ENCODE data around the gene BHLHA15. TPM values are rescaled to one million over a fixed set of nuclear protein-coding genes. Genes with fewer than 3 reads are reported as not detected.

Gene BHLHA15
- polyA plus RNA-seq, 1 experiment: not detected

- Histone ChIP-seq H3K4me3 (ENCODE audit: low read depth, low read length) (no peak overlapping the region), H3K9me3 (ENCODE audit: control insufficient read depth, insufficient read depth, low read length) (no peaks in the 10 kb centered on the region; the same call in 1 of the 2 replicates), H3K27me3 (ENCODE audit: control insufficient read depth, insufficient read depth, low read length) (no peaks in the 10 kb centered on the region), H3K27ac (ENCODE audit: low read depth, low read length) (no peak overlapping the region)
- no peak for DNase-seq (ENCODE audit: low read depth, low spot score)
- TF ChIP-seq CTCF (IDR thresholded peaks at IDR 0.05; ENCODE audit: low read depth, low read length): no peak
- ChIA-PET CTCF (interaction anchor here (1.3 kb wide), 1 partner anchor 9 kb away, joined by 3 read pairs; no protein-coding TSS in a partner anchor), POLR2A (no interaction called here)
These were observed 37.9 kb downstream of the BHLHA15 start for GRCh38 chr7:98249106-98249505.

GRCh38 chr7:98250789-98251188 is 39.5 kb downstream of the BHLHA15 start:
- Histone ChIP-seq H3K4me3 (ENCODE audit: low read depth, low read length) (no peak overlapping the region), H3K27ac (ENCODE audit: low read depth, low read length) (no peak overlapping the region), H3K27me3 (ENCODE audit: control insufficient read depth, insufficient read depth, low read length) (no peaks in the 10 kb centered on the region), H3K9me3 (ENCODE audit: control insufficient read depth, insufficient read depth, low read length) (no peaks in the 10 kb centered on the region; the same call in 1 of the 2 replicates)
- no peak for TF ChIP-seq CTCF (IDR thresholded peaks at IDR 0.05; ENCODE audit: low read depth, low read length)
- ChIA-PET POLR2A (no interaction called here), CTCF (interaction anchor here (0.6 to 1.3 kb wide), 2 partner anchors 9 to 10 kb away, joined by 3 to 4 read pairs; no protein-coding TSS in a partner anchor)
- no peak for DNase-seq (ENCODE audit: low read depth, low spot score)

- no peak for TF ChIP-seq CTCF (IDR thresholded peaks at IDR 0.05; ENCODE audit: low read depth, low read length)
- Histone ChIP-seq H3K27ac (ENCODE audit: low read depth, low read length) (no peak overlapping the region), H3K9me3 (ENCODE audit: control insufficient read depth, insufficient read depth, low read length) (no peaks in the 10 kb centered on the region; the same call in 1 of the 2 replicates), H3K4me3 (ENCODE audit: low read depth, low read length) (peak overlapping the region; percentile 95), H3K27me3 (ENCODE audit: control insufficient read depth, insufficient read depth, low read length) (no peaks in the 10 kb centered on the region)
- ChIA-PET CTCF (no interaction called here), POLR2A (interaction anchor here (0.6 kb wide), 1 partner anchor 17 kb away, joined by 4 read pairs; no protein-coding TSS in a partner anchor)
- no peak for DNase-seq (ENCODE audit: low read depth, low spot score)
These were observed 40.0 kb downstream of the BHLHA15 start for GRCh38 chr7:98251231-98251600.

- peak within 1 kb of the TSS; percentile 95 for H3K4me3 ChIP-seq (ENCODE audit: low read depth, low read length)
- ChIA-PET POLR2A (interaction anchor here (0.6 kb wide), 1 partner anchor 17 kb away, joined by 4 read pairs; no protein-coding TSS in a partner anchor), CTCF (no interaction called here)
- DNase-seq (ENCODE audit: low read depth, low spot score): peak; percentile 72
- no peak for TF ChIP-seq CTCF (IDR thresholded peaks at IDR 0.05; ENCODE audit: low read depth, low read length)
- no peaks in the 10 kb centered on the region; the same call in 1 of the 2 replicates for H3K9me3 ChIP-seq (ENCODE audit: control insufficient read depth, insufficient read depth, low read length)
- H3K27me3 ChIP-seq (ENCODE audit: control insufficient read depth, insufficient read depth, low read length): no peaks in the 10 kb centered on the region
- peak within 1 kb of the TSS; percentile 21 for H3K27ac ChIP-seq (ENCODE audit: low read depth, low read length)
These were observed 40.6 kb downstream of the BHLHA15 start, which contains the start of gene TECPR1 for GRCh38 chr7:98251601-98252424. Gene TECPR1, minus strand, starts transcription at chr7:98252232. Its CDS starts 6,086 bp downstream, at chr7:98246146.

GRCh38 chr7:98252425-98253054 is 41.3 kb downstream of the BHLHA15 start:
- CTCF ChIA-PET: no interaction called here
- Histone ChIP-seq H3K9me3 (ENCODE audit: control insufficient read depth, insufficient read depth, low read length) (no peaks in the 10 kb centered on the region; the same call in 1 of the 2 replicates), H3K27me3 (ENCODE audit: control insufficient read depth, insufficient read depth, low read length) (no peaks in the 10 kb centered on the region), H3K27ac (ENCODE audit: low read depth, low read length) (no peak overlapping the region), H3K4me3 (ENCODE audit: low read depth, low read length) (peak overlapping the region; percentile 95)
- 0 out of 2 replicates have a peak, but pooled peaks have one; percentile 4 for TF ChIP-seq CTCF (IDR thresholded peaks at IDR 0.05; ENCODE audit: low read depth, low read length)
- no peak for DNase-seq (ENCODE audit: low read depth, low spot score)
- POLR2A ChIA-PET: no interaction called here

Measured in AG04450 (cell line).